ENCODE results near the gene ARL2BP. TPM values are rescaled to one million over a fixed set of nuclear protein-coding genes. Genes with fewer than 3 reads are reported as not detected.
A peak's percentile ranks its signal among the peaks of the same experiment; 100 is the strongest.

ARL2BP gene
- total and polyA plus RNA-seq, 10 of the 15 experiments (the other 5 are each of a cell fraction or from before 2014, with no cell fraction given) = 12.5 to 56.6 (median 29.7) TPM

DNA sequence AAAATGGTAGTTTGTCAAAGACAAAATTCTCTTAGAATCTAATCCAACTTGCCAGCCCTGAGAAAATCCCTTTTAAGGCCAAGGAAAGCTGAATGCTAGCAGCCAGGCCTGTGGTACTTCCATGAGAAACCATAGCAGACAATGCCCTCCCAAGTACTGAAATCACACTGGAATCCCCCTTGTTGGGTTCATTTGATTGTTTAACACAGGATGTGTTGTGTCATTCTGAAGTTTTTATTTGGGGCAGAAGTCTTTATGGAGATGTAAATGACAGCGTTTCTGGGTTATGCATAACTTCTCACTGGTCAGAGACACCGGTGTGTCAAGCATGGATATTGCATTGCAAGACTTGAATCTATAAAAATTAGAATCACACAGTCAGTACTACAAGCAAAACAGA, 6.0 kb upstream of the ARL2BP start:
- TSS peak; percentile 36 for BruUV-seq (replicated peaks)
- Histone ChIP-seq H3K4me3 (no peak overlapping the region), H3K4me1 (ENCODE audit: control insufficient read depth, insufficient read depth, low read length) (peaks cover 23% of the 10 kb centered on the region), H3K36me3 (ENCODE audit: control insufficient read depth in 2 of 2, insufficient read depth in 2 of 2, low read length in 1 of 2) (peaks cover 0 to 26% of the 10 kb centered on the region in 2 experiments; a peak in 2 of 4 replicates), H3K9me3 (replicated peaks; ENCODE audit: control insufficient read depth, insufficient read depth, low read length) (no peaks in the 10 kb centered on the region), H4K20me1 (ENCODE audit: control insufficient read depth, insufficient read depth) (no peaks in the 10 kb centered on the region), H3K27ac (ENCODE audit: control insufficient read depth, insufficient read depth) (peak overlapping the region; percentile 54; the same call in 1 of the 2 replicates), H3K4me2 (ENCODE audit: control insufficient read depth, insufficient read depth) (no peak overlapping the region), H2AFZ (ENCODE audit: control insufficient read depth, low read depth, low read length) (no peak overlapping the region), H3K27me3 (replicated peaks in 1 of 2; ENCODE audit: control insufficient read depth in 2 of 2, insufficient read depth in 2 of 2, low read length in 1 of 2) (no peaks in the 10 kb centered on the region), H3K79me2 (ENCODE audit: control insufficient read depth, insufficient read depth, low read length) (no peaks in the 10 kb centered on the region), H3K9ac (ENCODE audit: control insufficient read depth, insufficient read depth, low read length) (no peak overlapping the region)
- FAIRE-seq (no peak), ATAC-seq (peak; percentile 70), DNase-seq (ENCODE audit: low read depth, low spot score) (no peak)
- TF ChIP-seq IKZF1 (conservative IDR thresholded peaks at IDR 0.05) (peak; percentile 59), RUNX3 (IDR thresholded peaks at IDR 0.05; ENCODE audit: low read length) (peak; percentile 39; the same call in 1 of the 2 replicates), EED (IDR thresholded peaks at IDR 0.05; ENCODE audit: low read depth) (peak; percentile 56), NR2C1 (IDR thresholded peaks at IDR 0.05) (no peak), PKNOX1 (IDR thresholded peaks at IDR 0.05) (peak; percentile 35; the same call in 1 of the 2 replicates), NFYA (IDR thresholded peaks at IDR 0.05; ENCODE audit: borderline replicate concordance, low read depth, low read length) (no peak), ZNF687 (IDR thresholded peaks at IDR 0.05) (0 out of 2 replicates have a peak, but pooled peaks have one; percentile 18), RELB (IDR thresholded peaks at IDR 0.05; ENCODE audit: low read depth) (peak; percentile 52; the same call in 1 of the 2 replicates), ZNF217 (IDR thresholded peaks at IDR 0.05) (no peak), IKZF2 (IDR thresholded peaks at IDR 0.05) (peak; percentile 65 to 78), ELK1 (IDR thresholded peaks at IDR 0.05; ENCODE audit: low read depth, low read length) (no peak)
- TF ChIP-seq, protein P1, sequence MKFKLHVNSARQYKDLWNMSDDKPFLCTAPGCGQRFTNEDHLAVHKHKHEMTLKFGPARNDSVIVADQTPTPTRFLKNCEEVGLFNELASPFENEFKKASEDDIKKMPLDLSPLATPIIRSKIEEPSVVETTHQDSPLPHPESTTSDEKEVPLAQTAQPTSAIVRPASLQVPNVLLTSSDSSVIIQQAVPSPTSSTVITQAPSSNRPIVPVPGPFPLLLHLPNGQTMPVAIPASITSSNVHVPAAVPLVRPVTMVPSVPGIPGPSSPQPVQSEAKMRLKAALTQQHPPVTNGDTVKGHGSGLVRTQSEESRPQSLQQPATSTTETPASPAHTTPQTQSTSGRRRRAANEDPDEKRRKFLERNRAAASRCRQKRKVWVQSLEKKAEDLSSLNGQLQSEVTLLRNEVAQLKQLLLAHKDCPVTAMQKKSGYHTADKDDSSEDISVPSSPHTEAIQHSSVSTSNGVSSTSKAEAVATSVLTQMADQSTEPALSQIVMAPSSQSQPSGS (IDR thresholded peaks at IDR 0.05; ENCODE audit: low read length) = peak; percentile 43; the same call in 1 of the 2 replicates
- ChIA-PET SMC1A (ENCODE audit: uncharacterized antibody, unreplicated experiment) (interaction anchor here (0.8 to 1.2 kb wide), 2 partner anchors 14 to 52 kb away, joined by 3 to 4 read pairs; no protein-coding TSS in a partner anchor), RAD21 (ENCODE audit: unreplicated experiment) (interaction anchor here (0.8 kb wide), 1 partner anchor 52 kb away, joined by 3 read pairs; no protein-coding TSS in a partner anchor), POLR2A (no interaction called here), CTCF (interaction anchor here (1.1 to 1.4 kb wide), 2 partner anchors 9 to 39 kb away, joined by 3 to 6 read pairs; no protein-coding TSS in a partner anchor)
- in situ Hi-C loops (cut with MboI) = no loop called here
- WGBS (ENCODE audit: insufficient coverage, insufficient replicate concordance, low lambda C conversion rate, missing lambda C conversion rate) = 12% methylated on average over 2 of the region's 2 CpGs
- intact Hi-C loops (cut with micrococcal nuclease; ENCODE audit: unreplicated experiment) = no loop called here
